ENCODE data around the gene COL25A1. TPM values are rescaled to one million over a fixed set of nuclear protein-coding genes. Genes with fewer than 3 reads are reported as not detected.
"Not testable (repeated sequence)": the region's sequence is repeated elsewhere in the genome, so short reads cannot be mapped to it uniquely, and the experiment has no call there.

The COL25A1 gene
- total RNA-seq, 4 donors from 2014 or later: 0.06 to 0.53 (median 0.23) TPM

- Histone ChIP-seq H3K9me3 (no peaks in the 10 kb centered on the region), H3K27ac (no peak overlapping the region), H3K36me3 (no peaks in the 10 kb centered on the region), H3K4me1 (no peaks in the 10 kb centered on the region), H3K4me3 (no peak overlapping the region), H3K27me3 (no peaks in the 10 kb centered on the region)
- intact Hi-C loops (cut with DNase I): no loop called here
- no peak for TF ChIP-seq CTCF (IDR thresholded peaks at IDR 0.05)
- no peak for TF ChIP-seq POLR2A (IDR thresholded peaks at IDR 0.05)
- 58 to 80% methylated on average over 1 of the region's 1 CpG for WGBS, 2 donors
- DNase-seq: no peak
Measured at GRCh38 chr4:109147135-109147534, 155.3 kb downstream of the COL25A1 start.

GRCh38 chr4:109146499-109146898 is 156.0 kb downstream of the COL25A1 start:
- no peaks in the 10 kb centered on the region for H3K36me3 ChIP-seq
- intact Hi-C loops (cut with DNase I): no loop called here
- no peaks in the 10 kb centered on the region for H3K4me1 ChIP-seq
- H3K27ac ChIP-seq: no peak overlapping the region
- no peaks in the 10 kb centered on the region for H3K9me3 ChIP-seq
- no peak overlapping the region for H3K4me3 ChIP-seq
- WGBS, 2 donors: 22 to 30% methylated on average over 1 of the region's 1 CpG
- H3K27me3 ChIP-seq: no peaks in the 10 kb centered on the region
- no peak for DNase-seq
- TF ChIP-seq CTCF (IDR thresholded peaks at IDR 0.05) (no peak), POLR2A (IDR thresholded peaks at IDR 0.05) (no peak)

- H3K9me3 ChIP-seq; H3K27me3 ChIP-seq; H3K4me1 ChIP-seq; H3K4me3 ChIP-seq; H3K36me3 ChIP-seq; intact Hi-C loops (cut with DNase I); DNase-seq; H3K27ac ChIP-seq: not testable (repeated sequence)
- 85% methylated on average over 2 of the region's 2 CpGs for WGBS, 2 donors
Measured at GRCh38 chr4:109138125-109138524, 164.3 kb downstream of the COL25A1 start.

GRCh38 chr4:109134921-109135320 is 167.5 kb downstream of the COL25A1 start:
- no peak overlapping the region for H3K4me3 ChIP-seq
- H3K9me3 ChIP-seq: no peaks in the 10 kb centered on the region
- intact Hi-C loops (cut with DNase I): no loop called here
- no peaks in the 10 kb centered on the region for H3K4me1 ChIP-seq
- DNase-seq: no peak
- no peaks in the 10 kb centered on the region for H3K27me3 ChIP-seq
- no peaks in the 10 kb centered on the region for H3K36me3 ChIP-seq
- H3K27ac ChIP-seq: no peak overlapping the region
- TF ChIP-seq POLR2A (IDR thresholded peaks at IDR 0.05) (no peak), CTCF (IDR thresholded peaks at IDR 0.05) (no peak)

- no peaks in the 10 kb centered on the region for H3K36me3 ChIP-seq
- TF ChIP-seq POLR2A (IDR thresholded peaks at IDR 0.05): no peak
- no peak for TF ChIP-seq CTCF (IDR thresholded peaks at IDR 0.05)
- no peaks in the 10 kb centered on the region for H3K9me3 ChIP-seq
- no peak for DNase-seq
- H3K27me3 ChIP-seq: no peaks in the 10 kb centered on the region
- intact Hi-C loops (cut with DNase I): no loop called here
- H3K4me1 ChIP-seq: no peaks in the 10 kb centered on the region
- 86 to 93% methylated on average over 2 of the region's 2 CpGs for WGBS, 2 donors
- no peak overlapping the region for H3K27ac ChIP-seq
- H3K4me3 ChIP-seq: no peak overlapping the region
Measured at GRCh38 chr4:109134268-109134667, 168.2 kb downstream of the COL25A1 start.

GRCh38 chr4:109131559-109131958 is 170.9 kb downstream of the COL25A1 start:
- DNase-seq: no peak
- H3K27me3 ChIP-seq: no peaks in the 10 kb centered on the region
- WGBS, 2 donors: 76 to 80% methylated on average over 5 to 6 of the region's 6 CpGs
- H3K4me1 ChIP-seq: no peaks in the 10 kb centered on the region
- H3K36me3 ChIP-seq: no peaks in the 10 kb centered on the region
- no peak overlapping the region for H3K27ac ChIP-seq
- no peaks in the 10 kb centered on the region for H3K9me3 ChIP-seq
- TF ChIP-seq CTCF (IDR thresholded peaks at IDR 0.05) (no peak), POLR2A (IDR thresholded peaks at IDR 0.05) (no peak)
- intact Hi-C loops (cut with DNase I): no loop called here
- no peak overlapping the region for H3K4me3 ChIP-seq
